ENCODE data around the gene STRA6.

The STRA6 gene

DNA sequence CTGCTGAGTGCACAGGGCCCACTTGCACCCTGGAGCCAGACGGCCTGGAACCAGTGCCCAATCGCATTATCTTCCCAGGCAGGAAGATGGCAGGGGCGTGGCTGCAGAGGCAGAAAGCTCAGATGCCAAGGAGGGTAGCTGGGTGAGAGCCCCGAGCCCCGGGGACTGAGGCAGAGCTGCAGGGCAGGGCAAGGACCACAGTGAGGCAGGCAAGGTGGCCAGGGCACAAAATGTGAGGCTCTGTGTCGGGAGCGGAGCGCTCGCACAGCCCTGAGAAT, 31.9 kb upstream of the STRA6 start:
- TF ChIP-seq, protein P1, sequence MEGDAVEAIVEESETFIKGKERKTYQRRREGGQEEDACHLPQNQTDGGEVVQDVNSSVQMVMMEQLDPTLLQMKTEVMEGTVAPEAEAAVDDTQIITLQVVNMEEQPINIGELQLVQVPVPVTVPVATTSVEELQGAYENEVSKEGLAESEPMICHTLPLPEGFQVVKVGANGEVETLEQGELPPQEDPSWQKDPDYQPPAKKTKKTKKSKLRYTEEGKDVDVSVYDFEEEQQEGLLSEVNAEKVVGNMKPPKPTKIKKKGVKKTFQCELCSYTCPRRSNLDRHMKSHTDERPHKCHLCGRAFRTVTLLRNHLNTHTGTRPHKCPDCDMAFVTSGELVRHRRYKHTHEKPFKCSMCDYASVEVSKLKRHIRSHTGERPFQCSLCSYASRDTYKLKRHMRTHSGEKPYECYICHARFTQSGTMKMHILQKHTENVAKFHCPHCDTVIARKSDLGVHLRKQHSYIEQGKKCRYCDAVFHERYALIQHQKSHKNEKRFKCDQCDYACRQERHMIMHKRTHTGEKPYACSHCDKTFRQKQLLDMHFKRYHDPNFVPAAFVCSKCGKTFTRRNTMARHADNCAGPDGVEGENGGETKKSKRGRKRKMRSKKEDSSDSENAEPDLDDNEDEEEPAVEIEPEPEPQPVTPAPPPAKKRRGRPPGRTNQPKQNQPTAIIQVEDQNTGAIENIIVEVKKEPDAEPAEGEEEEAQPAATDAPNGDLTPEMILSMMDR (conservative IDR thresholded peaks at IDR 0.05; ENCODE audit: low read length), result no peak
- no peak for DNase-seq (ENCODE audit: low read depth)
- no peak overlapping the region for H3K4me3 ChIP-seq (ENCODE audit: low read length)

DNA sequence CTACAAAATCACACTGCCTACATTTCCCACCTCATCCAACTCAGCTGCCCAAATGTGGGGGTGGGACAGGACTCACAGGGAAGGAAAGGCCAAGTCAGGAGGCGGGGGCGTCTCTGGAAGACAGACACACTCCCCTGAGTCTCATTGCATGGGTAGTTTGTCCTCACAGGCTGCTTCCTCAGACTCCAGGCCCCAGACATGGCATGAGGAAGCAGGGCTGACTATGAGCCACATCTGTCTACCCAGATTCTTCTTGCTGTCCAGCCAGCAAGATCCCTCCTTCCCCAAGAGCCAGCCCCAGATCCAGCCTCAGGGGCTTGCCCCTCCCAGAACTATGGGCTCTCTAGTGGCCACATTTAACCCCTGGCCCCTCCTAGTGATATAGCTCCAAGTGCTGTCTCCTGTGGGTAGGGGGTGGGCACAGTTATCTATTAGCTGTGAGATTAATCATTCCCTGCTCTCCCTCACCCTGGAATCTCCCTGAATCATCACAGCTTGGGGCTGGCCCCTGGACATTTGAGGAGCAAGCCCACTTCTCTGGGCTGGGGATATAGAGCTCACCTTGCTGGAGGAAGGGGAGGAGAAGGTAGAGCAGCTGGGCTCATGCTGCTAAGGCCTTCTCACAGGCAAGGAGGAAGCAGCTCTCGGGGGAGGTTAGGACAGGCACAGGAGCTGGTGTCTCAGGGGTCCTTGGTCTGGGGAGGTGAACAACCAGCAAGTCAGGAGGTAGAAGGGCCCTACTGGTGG, 31.4 kb upstream of the STRA6 start:
- TF ChIP-seq, protein P1 (conservative IDR thresholded peaks at IDR 0.05; ENCODE audit: low read length), result no peak
- DNase-seq (ENCODE audit: low read depth), result no peak
- no peak overlapping the region for H3K4me3 ChIP-seq (ENCODE audit: low read length)

DNA sequence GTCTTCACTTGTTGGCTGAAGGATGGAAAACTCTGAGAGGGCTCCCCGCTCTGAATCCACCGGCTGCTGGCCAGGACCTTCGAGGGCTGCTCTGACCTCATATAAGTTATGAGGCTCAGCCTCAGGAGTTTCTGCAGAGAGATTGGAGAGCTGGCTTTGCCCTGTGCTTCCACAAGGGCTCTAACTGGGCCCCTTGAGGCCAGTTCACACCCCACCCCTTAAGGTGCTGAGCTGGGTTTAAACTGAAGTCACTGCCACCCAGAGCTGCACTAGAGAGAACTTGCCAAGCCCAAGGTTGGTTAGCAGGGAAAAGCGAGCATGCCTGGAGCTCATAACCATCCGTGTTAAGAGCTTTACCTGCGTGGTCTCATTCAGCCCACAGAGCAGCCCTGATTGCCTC, 30.8 kb upstream of the STRA6 start:
- TF ChIP-seq, protein P1 (conservative IDR thresholded peaks at IDR 0.05; ENCODE audit: low read length), result no peak
- H3K4me3 ChIP-seq (ENCODE audit: low read length), result no peak overlapping the region
- DNase-seq (ENCODE audit: low read depth), result no peak

DNA sequence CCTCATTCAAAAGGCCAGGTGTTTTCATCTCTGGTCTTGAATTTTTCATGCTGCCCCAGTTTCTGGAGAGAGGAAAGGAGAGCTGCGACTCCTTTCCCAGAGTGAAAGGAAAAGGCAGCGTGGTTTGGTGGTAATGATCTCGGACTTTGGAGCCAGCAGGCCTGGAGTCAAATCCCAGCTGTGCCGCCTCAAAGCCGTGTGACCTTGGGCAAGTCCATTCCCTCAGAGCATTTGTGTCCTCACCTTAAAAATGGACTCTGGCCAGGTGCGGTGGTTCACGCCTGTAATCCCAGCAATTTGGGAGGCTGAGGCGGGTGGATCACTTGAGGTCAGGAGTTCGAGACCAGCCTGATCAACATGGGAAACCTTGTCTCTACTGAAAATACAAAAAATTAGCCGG, 28.9 kb upstream of the STRA6 start:
- TF ChIP-seq, protein P1 (conservative IDR thresholded peaks at IDR 0.05; ENCODE audit: low read length), result no peak
- no peak overlapping the region for H3K4me3 ChIP-seq (ENCODE audit: low read length)
- DNase-seq (ENCODE audit: low read depth), result no peak

DNA sequence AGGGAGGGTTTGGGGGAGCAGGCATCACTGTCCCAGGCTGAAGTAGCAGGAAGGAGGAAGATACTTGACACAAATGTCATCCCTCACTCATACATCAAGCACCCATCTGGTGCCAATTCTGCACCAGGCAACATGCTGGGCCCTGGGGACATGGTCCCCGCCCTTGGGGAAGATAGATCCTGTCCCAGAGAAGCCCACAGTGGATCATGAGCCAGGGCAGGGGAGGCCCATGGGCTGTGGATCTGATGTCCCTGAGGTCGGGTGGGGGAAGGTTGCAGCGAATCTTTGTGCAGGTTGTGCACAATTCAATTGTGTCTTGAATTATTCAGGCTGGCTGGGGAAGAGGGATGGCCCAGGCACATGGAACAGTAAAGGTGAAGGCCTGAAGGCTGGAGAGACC, 27.1 kb upstream of the STRA6 start:
- no peak for DNase-seq (ENCODE audit: low read depth)
- TF ChIP-seq, protein P1 (conservative IDR thresholded peaks at IDR 0.05; ENCODE audit: low read length), result no peak
- H3K4me3 ChIP-seq (ENCODE audit: low read length), result no peak overlapping the region

DNA sequence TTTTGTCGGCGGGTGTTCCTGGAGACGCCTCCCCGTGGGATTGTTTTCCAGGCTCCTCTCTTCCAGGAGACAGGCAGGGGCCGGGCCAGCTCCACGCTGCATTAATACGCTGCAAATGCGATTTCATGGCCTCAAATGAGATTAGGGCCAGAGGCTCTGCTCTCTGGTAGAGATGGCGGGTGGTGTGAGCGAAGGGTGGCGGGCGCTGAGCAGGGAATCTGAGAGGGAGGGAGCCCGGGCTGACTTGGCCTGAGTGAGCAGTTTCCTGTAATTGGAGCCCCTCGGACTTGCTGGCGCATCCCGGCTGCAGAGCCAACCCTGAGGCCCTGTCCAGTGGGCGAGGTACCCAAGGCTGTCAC, 26.1 kb upstream of the STRA6 start:
- DNase-seq (ENCODE audit: low read depth), result no peak
- H3K4me3 ChIP-seq (ENCODE audit: low read length), result no peak overlapping the region
- TF ChIP-seq, protein P1 (conservative IDR thresholded peaks at IDR 0.05; ENCODE audit: low read length), result no peak

DNA sequence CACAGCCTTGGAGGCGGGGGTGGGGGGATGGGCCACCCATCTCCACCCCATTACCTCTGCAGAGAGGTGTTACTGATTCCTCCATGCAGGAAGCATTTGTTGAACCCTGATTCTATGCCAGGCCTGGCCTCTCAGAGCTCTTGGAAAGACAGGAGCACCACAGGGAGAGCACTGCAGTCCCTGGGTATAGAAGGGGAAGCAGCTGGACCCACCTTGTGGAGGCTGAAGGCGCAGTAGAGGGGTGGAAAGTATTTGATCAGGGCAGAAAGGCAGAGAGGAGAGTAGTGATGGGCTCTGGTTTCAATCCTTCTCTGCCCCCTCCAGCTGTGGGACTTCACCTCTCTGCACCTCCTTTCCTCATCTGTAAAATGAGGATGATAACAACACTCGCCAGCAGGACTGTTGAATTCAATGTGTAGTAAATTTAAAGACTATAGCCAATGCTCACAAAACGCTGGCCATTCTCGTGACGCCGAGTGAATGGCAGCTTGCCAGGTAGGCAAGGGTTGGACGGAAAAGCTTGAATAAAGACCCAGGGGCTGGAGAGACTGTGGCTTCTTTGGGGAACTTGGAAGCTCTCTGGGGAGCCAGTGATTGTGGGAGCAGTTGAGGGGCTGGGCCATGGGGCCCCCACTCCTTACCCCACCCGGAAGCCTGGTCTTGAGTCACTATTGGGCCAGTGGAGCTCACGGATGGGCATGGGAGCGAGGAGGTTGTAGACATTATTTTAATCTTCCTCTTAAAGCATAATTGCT, 25.6 kb upstream of the STRA6 start:
- DNase-seq (ENCODE audit: low read depth), result no peak
- H3K4me3 ChIP-seq (ENCODE audit: low read length), result no peak overlapping the region
- TF ChIP-seq, protein P1 (conservative IDR thresholded peaks at IDR 0.05; ENCODE audit: low read length), result no peak
